Panc1 (cell line): ENCODE measurements around the gene SLIT3.

Experiments
- POLR2AphosphoS5 ChIP-seq: IDR thresholded peaks from 2 replicates; pipeline ENCODE4 v1.6.1; 2012; ENCODE audit warnings: mild to moderate bottlenecking, low read depth, low read length, moderate library complexity
- SIN3A ChIP-seq: IDR thresholded peaks from 2 replicates; pipeline ENCODE4 v1.6.1; 2012; ENCODE audit warnings: low read depth, mild to moderate bottlenecking, low read length, moderate library complexity, borderline replicate concordance; ENCODE audit not compliant: insufficient read depth
- TF ChIP-seq, protein P1 (sequence below): fragments of 450-650 bp; IDR thresholded peaks from 2 replicates; pipeline ENCODE4 v1.5.1; 2017; ENCODE audit warnings: mild to moderate bottlenecking

- no peak for TF ChIP-seq POLR2AphosphoS5
- TF ChIP-seq, protein P1, sequence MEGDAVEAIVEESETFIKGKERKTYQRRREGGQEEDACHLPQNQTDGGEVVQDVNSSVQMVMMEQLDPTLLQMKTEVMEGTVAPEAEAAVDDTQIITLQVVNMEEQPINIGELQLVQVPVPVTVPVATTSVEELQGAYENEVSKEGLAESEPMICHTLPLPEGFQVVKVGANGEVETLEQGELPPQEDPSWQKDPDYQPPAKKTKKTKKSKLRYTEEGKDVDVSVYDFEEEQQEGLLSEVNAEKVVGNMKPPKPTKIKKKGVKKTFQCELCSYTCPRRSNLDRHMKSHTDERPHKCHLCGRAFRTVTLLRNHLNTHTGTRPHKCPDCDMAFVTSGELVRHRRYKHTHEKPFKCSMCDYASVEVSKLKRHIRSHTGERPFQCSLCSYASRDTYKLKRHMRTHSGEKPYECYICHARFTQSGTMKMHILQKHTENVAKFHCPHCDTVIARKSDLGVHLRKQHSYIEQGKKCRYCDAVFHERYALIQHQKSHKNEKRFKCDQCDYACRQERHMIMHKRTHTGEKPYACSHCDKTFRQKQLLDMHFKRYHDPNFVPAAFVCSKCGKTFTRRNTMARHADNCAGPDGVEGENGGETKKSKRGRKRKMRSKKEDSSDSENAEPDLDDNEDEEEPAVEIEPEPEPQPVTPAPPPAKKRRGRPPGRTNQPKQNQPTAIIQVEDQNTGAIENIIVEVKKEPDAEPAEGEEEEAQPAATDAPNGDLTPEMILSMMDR: no peak
- TF ChIP-seq SIN3A: no peak
Observed at GRCh38 chr5:169157064-169157463, 143.9 kb downstream of the SLIT3 start.
